IMR-90 (cell line): ENCODE measurements around the gene MYOCD.

ENCODE experiments used
- POLR2A ChIP-seq: IDR thresholded peaks from 2 replicates; pipeline ENCODE4 v1.6.1; 2012; ENCODE audit warnings: mild to moderate bottlenecking, low read depth, low read length
- TF ChIP-seq, protein P1 (sequence below): conservative IDR thresholded peaks from 2 replicates; pipeline ENCODE4 v1.5.1; 2012; ENCODE audit warnings: mild to moderate bottlenecking, low read depth, low read length, improper control_type of control experiment

DNA sequence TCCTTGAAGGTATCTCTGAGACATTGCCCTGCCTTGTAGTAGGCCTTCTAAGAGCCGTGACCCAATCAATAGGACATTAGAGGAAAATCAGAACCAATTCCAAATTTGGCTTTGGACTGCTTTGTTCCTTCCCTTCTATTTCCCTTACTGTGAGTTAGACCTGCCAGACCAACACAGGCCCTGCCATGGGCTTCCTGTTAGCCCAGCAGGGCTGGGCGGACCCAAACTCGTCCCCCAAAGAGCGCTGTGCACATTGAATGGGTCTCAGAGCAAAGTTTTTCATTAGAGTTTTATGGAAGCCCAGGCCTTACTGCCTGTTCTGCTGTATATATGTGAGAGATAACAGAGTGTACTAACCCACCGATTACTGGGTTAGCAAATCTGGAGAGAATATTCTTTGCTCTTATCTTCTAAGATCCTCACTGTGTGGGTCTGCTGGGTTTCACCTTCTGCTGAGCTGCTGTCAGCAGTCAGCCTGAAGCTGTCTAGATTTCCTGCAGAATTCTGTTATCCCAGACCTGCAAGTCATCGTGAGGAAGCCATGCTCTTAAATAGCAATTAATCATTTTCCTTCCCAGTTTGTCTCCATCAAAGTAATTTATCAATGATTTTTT is 129.3 kb downstream of the MYOCD start:
- TF ChIP-seq, protein P1, sequence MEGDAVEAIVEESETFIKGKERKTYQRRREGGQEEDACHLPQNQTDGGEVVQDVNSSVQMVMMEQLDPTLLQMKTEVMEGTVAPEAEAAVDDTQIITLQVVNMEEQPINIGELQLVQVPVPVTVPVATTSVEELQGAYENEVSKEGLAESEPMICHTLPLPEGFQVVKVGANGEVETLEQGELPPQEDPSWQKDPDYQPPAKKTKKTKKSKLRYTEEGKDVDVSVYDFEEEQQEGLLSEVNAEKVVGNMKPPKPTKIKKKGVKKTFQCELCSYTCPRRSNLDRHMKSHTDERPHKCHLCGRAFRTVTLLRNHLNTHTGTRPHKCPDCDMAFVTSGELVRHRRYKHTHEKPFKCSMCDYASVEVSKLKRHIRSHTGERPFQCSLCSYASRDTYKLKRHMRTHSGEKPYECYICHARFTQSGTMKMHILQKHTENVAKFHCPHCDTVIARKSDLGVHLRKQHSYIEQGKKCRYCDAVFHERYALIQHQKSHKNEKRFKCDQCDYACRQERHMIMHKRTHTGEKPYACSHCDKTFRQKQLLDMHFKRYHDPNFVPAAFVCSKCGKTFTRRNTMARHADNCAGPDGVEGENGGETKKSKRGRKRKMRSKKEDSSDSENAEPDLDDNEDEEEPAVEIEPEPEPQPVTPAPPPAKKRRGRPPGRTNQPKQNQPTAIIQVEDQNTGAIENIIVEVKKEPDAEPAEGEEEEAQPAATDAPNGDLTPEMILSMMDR, result no peak
- TF ChIP-seq POLR2A, result no peak
